ENCODE measurements around the gene DMAC1. TPM values are rescaled to one million over a fixed set of nuclear protein-coding genes. Genes with fewer than 3 reads are reported as not detected.
A peak's percentile ranks its signal among the peaks of the same experiment; 100 is the strongest.

DMAC1 gene
- 52.9 TPM for total RNA-seq

- ATAC-seq: peak; percentile 96
Observed at GRCh38 chr9:7799234-7799943, at the start of gene DMAC1. Gene DMAC1, minus strand, starts transcription at chr9:7799778. Its CDS starts 44 bp downstream, at chr9:7799734.

DNA sequence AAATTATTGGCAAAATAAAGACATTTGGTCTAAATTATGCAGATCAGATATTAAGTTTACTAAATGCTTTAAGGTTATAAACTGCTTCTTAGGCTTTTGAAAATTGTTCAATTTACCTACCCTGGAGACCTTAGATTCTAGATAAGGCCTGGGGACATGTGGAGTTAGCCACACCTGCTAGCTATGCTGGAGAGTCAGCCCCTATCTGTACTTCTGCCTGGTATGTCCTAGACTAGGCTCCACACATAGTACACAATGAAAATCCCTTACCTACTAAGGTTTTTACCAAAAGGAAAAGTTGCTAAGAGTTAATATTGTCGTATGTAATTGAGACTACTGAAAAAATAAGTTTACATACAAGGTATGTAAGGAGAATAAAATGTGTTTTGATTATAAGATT, 49.8 kb upstream of the DMAC1 start:
- ATAC-seq: no peak

DNA sequence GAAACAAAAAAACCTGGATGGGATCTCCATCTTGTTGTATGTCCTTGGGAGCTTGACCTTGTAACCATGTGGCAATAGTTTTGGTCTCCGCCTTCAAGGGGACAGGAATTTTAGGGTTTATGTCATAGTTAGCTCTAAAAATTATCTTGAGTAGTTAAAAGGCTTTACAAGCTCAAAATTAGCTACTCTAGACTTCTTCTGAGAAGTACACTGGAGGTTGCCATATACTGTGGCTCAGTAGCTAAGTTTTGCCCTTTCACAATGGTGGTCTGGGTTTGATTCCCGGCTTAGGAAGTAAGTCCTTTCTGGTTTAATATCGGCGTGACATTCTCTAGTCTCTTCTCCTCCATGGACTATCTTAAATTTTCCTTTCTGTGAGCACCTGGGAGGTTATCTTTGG, 48.9 kb upstream of the DMAC1 start:
- ATAC-seq: no peak

DNA sequence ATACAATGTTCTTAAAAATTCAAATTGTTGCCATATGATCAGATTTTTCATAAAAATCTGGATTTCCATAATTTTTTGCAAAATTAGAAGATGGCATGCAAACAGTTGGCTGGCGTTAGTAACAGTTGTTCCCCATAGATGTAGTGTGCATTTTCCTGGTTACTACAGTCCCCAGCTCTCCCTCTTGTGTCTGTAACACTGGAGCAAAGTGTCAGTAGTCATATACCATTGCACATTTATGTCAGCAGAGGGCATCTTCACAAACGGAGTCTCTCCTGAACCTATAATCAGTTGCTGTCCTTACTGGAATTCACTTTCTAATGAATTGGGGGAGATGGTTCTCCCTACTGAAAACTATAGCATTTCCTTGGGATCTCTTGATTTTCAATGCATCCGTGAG, 44.7 kb upstream of the DMAC1 start:
- ATAC-seq: peak; percentile 61

DNA sequence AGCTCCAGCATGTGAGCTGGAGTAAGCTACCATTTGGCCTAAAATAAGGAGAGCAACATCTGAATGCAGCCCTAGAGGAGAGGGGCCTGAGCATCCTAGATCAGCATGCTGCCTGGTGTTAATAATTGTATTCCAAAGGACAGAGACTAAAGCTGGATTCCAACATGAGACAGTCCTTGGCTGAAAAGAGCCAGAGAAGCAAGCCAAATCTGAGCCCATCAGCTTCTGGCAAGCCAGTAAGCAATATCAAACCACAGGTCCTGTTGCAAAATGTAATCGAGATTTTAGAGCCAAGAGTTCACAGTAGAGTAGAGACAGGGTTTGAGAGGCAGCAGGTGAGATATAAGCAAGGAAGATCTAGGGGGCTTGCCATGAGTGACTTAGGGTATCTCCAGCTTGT, 42.3 kb upstream of the DMAC1 start:
- ATAC-seq: no peak

DNA sequence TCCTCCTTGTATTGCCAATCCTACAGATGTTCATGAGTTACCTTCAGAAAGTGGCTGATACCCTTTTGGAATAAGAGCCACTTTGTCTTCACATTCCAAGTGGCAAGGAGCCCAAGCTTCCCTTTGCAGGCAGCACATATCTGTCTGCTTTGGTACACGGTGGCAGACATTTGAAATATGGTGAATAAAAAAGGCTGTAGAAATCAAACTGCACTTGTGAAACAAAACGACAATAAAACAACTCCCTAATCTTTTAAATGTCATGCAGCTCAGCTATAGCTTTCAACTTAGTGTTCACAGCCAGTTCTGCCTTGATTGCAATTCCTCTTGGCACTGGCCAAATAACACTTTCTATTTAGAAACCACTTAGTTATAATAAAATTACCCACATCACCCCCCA, 35.0 kb upstream of the DMAC1 start:
- ATAC-seq: no peak

- no peak for ATAC-seq
Observed at GRCh38 chr9:7828334-7828733, 28.8 kb upstream of the DMAC1 start.

GRCh38 chr9:7827792-7828191, 28.2 kb upstream of the DMAC1 start:
- ATAC-seq: no peak

DNA sequence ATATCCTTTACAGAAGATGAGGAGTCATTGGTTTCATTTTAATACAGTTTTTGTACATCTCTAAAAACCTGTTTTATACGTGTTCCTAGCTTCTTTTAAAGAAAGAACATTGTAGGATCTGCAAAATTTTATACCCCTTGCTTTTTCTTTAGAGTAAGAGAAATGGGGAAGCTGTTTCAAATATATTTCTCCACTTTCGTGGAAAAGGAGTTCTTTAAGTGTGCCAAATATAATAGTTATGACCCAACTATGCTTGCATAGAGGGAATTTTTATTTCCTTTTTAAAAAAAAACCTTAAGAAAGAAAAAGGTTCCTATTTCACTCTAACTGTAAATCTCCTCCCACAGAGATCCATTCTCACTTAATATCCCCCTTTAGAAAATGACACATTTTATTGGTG, 27.5 kb upstream of the DMAC1 start:
- ATAC-seq: no peak

DNA sequence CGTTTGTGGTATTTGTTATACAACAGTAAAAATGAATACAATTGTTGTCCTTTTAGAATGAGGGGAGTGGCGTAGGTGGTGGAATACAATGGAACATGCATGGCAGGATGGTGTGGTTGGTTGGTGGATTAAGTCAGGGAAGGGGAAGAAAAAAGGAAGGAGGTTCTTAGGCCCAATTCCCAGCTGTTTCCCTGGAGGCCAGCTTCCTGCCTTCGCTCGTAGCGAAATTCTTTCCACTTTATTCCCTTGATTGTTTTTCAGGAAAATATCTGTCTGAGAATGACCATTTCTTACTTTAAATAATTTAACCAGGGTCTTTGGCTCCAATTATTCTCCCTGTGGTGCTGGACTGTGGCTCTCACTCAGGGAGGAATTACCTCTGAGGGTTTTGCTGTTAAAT, 24.1 kb upstream of the DMAC1 start:
- no peak for ATAC-seq

DNA sequence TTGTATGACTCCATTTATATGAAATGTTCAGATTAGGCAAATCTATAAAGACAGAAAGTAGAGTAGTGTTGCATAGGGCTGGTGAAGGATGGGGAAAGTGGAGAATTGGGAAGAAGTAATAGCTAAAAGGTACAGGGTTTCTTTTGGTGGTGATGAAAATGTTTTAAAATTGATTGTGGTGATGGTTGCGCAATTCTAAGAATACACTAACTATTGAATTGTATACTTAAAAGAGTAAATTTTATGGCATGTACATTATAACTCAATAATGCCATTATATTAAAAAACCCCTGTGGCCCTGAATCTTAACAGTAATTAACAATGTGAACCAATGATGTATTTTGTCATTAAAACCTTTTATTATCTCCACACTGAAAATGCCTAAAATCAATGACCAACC, 20.4 kb upstream of the DMAC1 start:
- no peak for ATAC-seq

- no peak for ATAC-seq
Observed at GRCh38 chr9:7816021-7816420, 16.4 kb upstream of the DMAC1 start.

DNA sequence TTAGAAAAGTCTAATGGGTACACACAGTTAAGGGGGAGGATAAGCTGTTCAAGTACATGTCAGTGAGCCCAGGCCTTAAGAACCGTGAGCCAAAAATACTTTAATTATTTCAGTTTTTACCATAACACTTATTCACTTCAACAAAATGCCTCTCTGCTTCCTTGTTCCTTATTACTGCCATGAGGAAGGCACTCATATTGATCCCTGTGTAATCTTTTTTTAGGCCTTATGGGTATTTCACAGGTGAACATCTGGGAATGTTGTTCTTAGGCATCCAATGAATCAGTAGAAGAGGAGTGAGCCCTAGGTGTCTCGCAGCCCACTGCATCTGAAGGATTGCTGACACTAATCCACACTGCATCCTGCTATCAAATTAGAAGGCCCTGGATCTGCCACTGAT, 13.5 kb upstream of the DMAC1 start:
- no peak for ATAC-seq

DNA sequence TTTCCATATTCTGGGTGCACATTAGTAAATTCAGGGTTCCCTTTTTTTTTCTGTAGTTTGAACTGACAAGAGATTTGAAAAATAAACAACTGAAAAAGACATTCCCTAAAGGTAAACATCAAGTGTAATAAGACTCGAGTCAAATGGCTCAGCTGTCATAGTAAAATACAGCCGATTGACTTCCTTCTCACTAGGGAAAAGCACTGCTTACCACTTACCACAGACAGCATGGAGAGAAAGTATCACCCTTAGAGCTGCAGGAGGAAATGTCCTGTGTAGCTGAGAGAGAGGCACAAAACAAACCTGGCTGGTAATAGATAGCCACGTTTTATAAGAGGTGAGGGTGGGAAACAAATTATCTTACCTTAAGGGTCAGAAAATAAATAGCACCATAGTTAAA, 12.1 kb upstream of the DMAC1 start:
- no peak for ATAC-seq

- ATAC-seq: no peak
Observed at GRCh38 chr9:7802666-7803065, 3.1 kb upstream of the DMAC1 start.

GRCh38 chr9:7799944-7800285, 337 bp upstream of the DMAC1 start:
- ATAC-seq: no peak

- ATAC-seq: no peak
Observed at GRCh38 chr9:7794196-7794595, 5.4 kb downstream of the DMAC1 start.

- ATAC-seq: no peak
Observed at GRCh38 chr9:7791394-7791793, 8.2 kb downstream of the DMAC1 start.

- no peak for ATAC-seq
Observed at GRCh38 chr9:7790819-7791182, 8.8 kb downstream of the DMAC1 start.

GRCh38 chr9:7790022-7790818, 9.4 kb downstream of the DMAC1 start:
- ATAC-seq: no peak

- ATAC-seq: no peak
Observed at GRCh38 chr9:7788772-7789171, 10.8 kb downstream of the DMAC1 start.

DNA sequence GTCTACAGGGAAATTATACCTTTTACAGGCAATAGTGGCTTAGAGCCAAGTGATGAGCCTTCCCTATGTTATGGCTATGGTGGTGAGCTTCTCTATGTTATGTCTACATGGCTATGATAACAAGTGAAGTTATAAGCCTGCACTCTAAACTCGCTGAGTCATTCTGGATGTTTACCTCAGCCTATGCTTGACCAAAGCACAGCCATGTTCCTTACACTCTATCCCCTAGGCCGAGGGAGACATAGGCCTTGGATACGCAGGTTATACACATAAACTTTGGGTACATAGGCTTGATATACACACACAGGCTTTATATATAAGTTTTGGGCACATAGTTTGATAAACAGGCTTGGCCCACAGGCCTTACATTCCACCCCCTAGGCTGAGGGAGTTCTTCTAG, 13.8 kb downstream of the DMAC1 start:
- ATAC-seq: no peak

GRCh38 chr9:7784472-7784871, 15.1 kb downstream of the DMAC1 start:
- ATAC-seq: no peak

GRCh38 chr9:7783635-7784063, 15.9 kb downstream of the DMAC1 start:
- ATAC-seq: no peak

All from esophagus mucosa (tissue), 1 donor.